HL-60 (cell line): ENCODE results near the gene SLC38A1.
A peak's percentile ranks its signal among the peaks of the same experiment; 100 is the strongest.

Source experiments
- CTCF ChIP-seq: IDR thresholded peaks from one replicate; pipeline ENCODE4 v1.5.1; 2011; ENCODE audit warnings: low read length, control low read depth, inconsistent platforms; ENCODE audit not compliant: insufficient read depth
- GABPA ChIP-seq: IDR thresholded peaks from 2 replicates; pipeline ENCODE4 v1.6.1; 2012; ENCODE audit warnings: low read depth
- POLR2AphosphoS5 ChIP-seq: IDR thresholded peaks from 2 replicates; pipeline ENCODE4 v1.6.1; 2012; ENCODE audit warnings: low read depth
- SPI1 ChIP-seq: IDR thresholded peaks from 2 replicates; pipeline ENCODE4 v1.6.1; 2012; ENCODE audit warnings: low read depth, mild to moderate bottlenecking, borderline replicate concordance
- TF ChIP-seq, protein P1 (sequence below): IDR thresholded peaks from 2 replicates; pipeline ENCODE4 v1.6.1; 2012; ENCODE audit warnings: low read depth; ENCODE audit not compliant: insufficient replicate concordance

- TF ChIP-seq POLR2AphosphoS5 (no peak), SPI1 (peak; percentile 30; the same call in 1 of the 2 replicates), CTCF (no peak), GABPA (no peak)
- TF ChIP-seq, protein P1, sequence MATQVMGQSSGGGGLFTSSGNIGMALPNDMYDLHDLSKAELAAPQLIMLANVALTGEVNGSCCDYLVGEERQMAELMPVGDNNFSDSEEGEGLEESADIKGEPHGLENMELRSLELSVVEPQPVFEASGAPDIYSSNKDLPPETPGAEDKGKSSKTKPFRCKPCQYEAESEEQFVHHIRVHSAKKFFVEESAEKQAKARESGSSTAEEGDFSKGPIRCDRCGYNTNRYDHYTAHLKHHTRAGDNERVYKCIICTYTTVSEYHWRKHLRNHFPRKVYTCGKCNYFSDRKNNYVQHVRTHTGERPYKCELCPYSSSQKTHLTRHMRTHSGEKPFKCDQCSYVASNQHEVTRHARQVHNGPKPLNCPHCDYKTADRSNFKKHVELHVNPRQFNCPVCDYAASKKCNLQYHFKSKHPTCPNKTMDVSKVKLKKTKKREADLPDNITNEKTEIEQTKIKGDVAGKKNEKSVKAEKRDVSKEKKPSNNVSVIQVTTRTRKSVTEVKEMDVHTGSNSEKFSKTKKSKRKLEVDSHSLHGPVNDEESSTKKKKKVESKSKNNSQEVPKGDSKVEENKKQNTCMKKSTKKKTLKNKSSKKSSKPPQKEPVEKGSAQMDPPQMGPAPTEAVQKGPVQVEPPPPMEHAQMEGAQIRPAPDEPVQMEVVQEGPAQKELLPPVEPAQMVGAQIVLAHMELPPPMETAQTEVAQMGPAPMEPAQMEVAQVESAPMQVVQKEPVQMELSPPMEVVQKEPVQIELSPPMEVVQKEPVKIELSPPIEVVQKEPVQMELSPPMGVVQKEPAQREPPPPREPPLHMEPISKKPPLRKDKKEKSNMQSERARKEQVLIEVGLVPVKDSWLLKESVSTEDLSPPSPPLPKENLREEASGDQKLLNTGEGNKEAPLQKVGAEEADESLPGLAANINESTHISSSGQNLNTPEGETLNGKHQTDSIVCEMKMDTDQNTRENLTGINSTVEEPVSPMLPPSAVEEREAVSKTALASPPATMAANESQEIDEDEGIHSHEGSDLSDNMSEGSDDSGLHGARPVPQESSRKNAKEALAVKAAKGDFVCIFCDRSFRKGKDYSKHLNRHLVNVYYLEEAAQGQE: no peak
Observed at GRCh38 chr12:46300910-46301309, 32.1 kb upstream of the SLC38A1 start.
